T-helper 1 cell treated with Interleukin-12 subunit alpha and Interleukin-12 subunit beta and Interleukin-4 antibody, amounts not matched to agents 30 μg/mL and 1 μg/mL, for 36 hours (primary cell): ENCODE results near the gene BACH2.

ENCODE experiments used
- H3K27ac Mint-ChIP-seq: one replicate; pipeline ENCODE4 v1.8.0; 2021; ENCODE audit warnings: mild to moderate bottlenecking, mixed read lengths
- H3K27me3 Mint-ChIP-seq: one replicate; pipeline ENCODE4 v1.8.0; 2021; ENCODE audit warnings: low read depth, mixed read lengths
- H3K36me3 Mint-ChIP-seq: one replicate; pipeline ENCODE4 v1.8.0; 2021; ENCODE audit warnings: low read depth, mixed read lengths
- H3K4me1 Mint-ChIP-seq: one replicate; pipeline ENCODE4 v1.8.0; 2021; ENCODE audit warnings: low read depth, mixed read lengths
- H3K4me3 Mint-ChIP-seq: one replicate; pipeline ENCODE4 v1.8.0; 2021; ENCODE audit warnings: mild to moderate bottlenecking, moderate library complexity, mixed read lengths
- H3K9me3 Mint-ChIP-seq: one replicate; pipeline ENCODE4 v1.8.0; 2021; ENCODE audit warnings: mixed read lengths

Gene BACH2

DNA sequence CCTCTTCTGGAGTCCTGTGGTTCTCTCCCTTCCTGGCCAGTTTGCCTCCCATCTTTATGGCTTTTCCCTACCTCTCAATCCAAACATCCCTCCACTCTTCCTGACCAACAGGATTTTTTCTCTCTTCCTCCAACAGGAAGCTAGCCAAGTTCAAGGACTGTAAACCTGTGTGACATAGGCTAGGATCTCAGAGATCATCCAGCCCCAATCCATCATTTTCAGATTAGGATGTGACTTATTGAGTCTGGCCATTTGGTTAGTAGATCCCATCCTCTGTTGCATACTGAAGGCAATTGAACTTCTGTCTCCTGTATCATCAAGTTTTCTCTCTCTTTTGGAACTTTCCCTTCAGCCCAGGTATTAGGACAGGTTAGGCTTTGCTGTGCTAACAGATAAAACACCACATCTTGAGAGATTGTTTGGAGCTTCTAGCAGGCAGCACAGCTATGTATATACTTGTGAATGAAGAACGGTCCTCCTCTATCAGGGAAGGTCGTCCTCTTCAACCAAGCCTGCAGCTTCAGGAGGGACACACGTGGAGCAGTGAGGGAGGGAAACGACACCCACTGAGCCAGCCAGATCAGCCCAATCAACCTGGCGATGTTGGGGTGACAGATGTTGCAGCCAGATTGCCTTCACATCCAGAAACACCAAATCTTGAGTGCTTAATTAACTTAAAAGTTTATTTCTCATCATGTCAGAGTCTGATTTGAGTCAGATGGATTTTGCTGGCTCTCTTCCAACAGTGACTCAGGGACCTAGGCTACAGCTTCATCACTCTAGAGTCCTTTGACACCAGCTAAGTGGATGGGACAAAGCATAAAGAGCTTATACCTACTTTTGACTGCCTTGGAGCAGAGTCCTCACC is 295.5 kb downstream of the BACH2 start:
- Mint-ChIP-seq H3K9me3 (no peaks in the 10 kb centered on the region), H3K36me3 (peaks cover 18% of the 10 kb centered on the region), H3K4me1 (peaks cover 3% of the 10 kb centered on the region), H3K27me3 (no peaks in the 10 kb centered on the region), H3K27ac (no peak overlapping the region), H3K4me3 (no peak overlapping the region)

- Mint-ChIP-seq H3K27ac (no peak overlapping the region), H3K4me1 (peaks cover 3% of the 10 kb centered on the region), H3K27me3 (no peaks in the 10 kb centered on the region), H3K36me3 (peaks cover 14% of the 10 kb centered on the region), H3K4me3 (no peak overlapping the region), H3K9me3 (no peaks in the 10 kb centered on the region)
Observed at GRCh38 chr6:89999945-90000825, 296.5 kb downstream of the BACH2 start.

GRCh38 chr6:89999154-89999553 is 297.5 kb downstream of the BACH2 start:
- H3K36me3 Mint-ChIP-seq, result peaks cover 15% of the 10 kb centered on the region
- H3K27me3 Mint-ChIP-seq, result no peaks in the 10 kb centered on the region
- H3K4me3 Mint-ChIP-seq, result no peak overlapping the region
- H3K9me3 Mint-ChIP-seq, result no peaks in the 10 kb centered on the region
- H3K27ac Mint-ChIP-seq, result no peak overlapping the region
- H3K4me1 Mint-ChIP-seq, result no peaks in the 10 kb centered on the region

DNA sequence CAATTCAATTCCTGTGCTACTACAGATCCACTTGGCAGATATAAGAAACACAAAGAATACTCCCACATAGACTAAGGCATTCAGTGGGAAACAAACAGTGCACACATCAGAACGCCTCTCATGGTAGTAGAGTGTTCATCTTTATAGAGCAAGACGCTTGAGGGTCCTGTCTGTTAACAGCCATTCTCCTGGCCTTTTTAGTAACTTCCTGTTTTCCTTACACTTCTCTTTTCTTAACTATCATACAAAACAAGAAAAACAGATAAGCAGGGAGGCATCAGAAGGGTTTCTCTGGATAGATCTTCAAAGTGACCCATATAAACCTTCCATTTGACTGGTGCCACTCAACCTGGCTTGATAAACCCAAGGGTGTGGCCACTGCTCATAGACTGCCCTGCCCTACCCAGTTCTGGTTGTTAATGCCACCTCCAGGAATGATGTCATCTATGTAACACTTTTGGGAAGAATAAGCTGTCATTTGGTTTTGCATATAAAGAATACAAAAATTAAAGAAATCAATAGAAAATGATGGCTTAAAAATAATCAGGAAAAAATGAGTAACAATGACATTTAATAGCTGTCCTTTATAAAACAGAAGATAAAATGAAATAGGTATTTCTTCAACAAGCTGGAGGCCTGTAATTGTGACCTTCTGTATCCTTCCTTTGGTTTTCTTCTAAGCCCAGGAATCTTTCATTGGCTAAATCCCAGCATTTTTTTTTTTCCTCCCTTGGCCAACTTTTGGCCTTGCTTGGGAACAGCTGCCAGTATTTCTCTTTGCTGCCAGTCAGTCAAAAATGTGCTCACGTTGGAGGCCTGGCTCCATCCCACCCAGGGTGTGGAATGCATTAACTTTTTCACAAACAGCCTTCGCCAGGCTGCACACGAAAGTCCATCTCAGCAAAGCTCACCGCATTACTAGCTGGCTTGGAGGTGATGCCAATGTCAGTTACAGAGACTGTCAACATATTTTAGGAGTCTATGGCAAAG is 298.9 kb downstream of the BACH2 start:
- H3K36me3 Mint-ChIP-seq, result peaks cover 15% of the 10 kb centered on the region
- H3K27ac Mint-ChIP-seq, result no peak overlapping the region
- H3K27me3 Mint-ChIP-seq, result no peaks in the 10 kb centered on the region
- H3K9me3 Mint-ChIP-seq, result no peaks in the 10 kb centered on the region
- no peaks in the 10 kb centered on the region for H3K4me1 Mint-ChIP-seq
- H3K4me3 Mint-ChIP-seq, result no peak overlapping the region

GRCh38 chr6:89993411-89993810 is 303.2 kb downstream of the BACH2 start:
- H3K4me1 Mint-ChIP-seq, result peaks cover 12% of the 10 kb centered on the region
- no peak overlapping the region for H3K4me3 Mint-ChIP-seq
- H3K9me3 Mint-ChIP-seq, result no peaks in the 10 kb centered on the region
- peaks cover 24% of the 10 kb centered on the region for H3K36me3 Mint-ChIP-seq
- H3K27me3 Mint-ChIP-seq, result no peaks in the 10 kb centered on the region
- H3K27ac Mint-ChIP-seq, result no peak overlapping the region

GRCh38 chr6:89992818-89993217 is 303.8 kb downstream of the BACH2 start:
- Mint-ChIP-seq H3K9me3 (no peaks in the 10 kb centered on the region), H3K4me1 (peaks cover 14% of the 10 kb centered on the region), H3K4me3 (no peak overlapping the region), H3K27ac (no peak overlapping the region), H3K27me3 (no peaks in the 10 kb centered on the region), H3K36me3 (peaks cover 24% of the 10 kb centered on the region)

DNA sequence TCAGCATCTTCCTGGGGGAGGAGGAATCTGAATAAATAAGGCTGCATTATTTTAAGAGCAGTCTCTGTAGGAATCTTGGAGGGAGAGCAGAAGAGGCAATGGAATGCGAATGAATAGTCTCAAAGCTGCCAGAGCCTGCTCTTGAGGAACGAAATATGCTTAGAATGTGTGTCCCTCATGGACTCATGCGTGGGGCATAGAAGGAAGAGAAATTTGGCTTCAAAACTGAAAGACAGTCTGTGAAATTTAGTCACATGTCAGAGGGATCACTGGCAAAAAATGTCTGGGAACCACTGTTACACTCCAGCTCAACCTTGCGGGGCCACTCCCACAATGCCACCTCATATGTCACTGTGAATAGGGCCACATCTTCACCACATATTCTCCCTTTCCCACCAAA is 306.9 kb downstream of the BACH2 start:
- Mint-ChIP-seq H3K27me3 (no peaks in the 10 kb centered on the region), H3K27ac (no peak overlapping the region), H3K4me1 (peaks cover 25% of the 10 kb centered on the region), H3K36me3 (peaks cover 14% of the 10 kb centered on the region), H3K4me3 (no peak overlapping the region), H3K9me3 (no peaks in the 10 kb centered on the region)

GRCh38 chr6:89987830-89988229 is 308.8 kb downstream of the BACH2 start:
- Mint-ChIP-seq H3K27ac (no peak overlapping the region), H3K4me1 (peaks cover 25% of the 10 kb centered on the region), H3K36me3 (peaks cover 12% of the 10 kb centered on the region), H3K4me3 (no peak overlapping the region), H3K27me3 (no peaks in the 10 kb centered on the region), H3K9me3 (no peaks in the 10 kb centered on the region)

- peaks cover 12% of the 10 kb centered on the region for H3K36me3 Mint-ChIP-seq
- H3K27ac Mint-ChIP-seq, result no peak overlapping the region
- no peak overlapping the region for H3K4me3 Mint-ChIP-seq
- peaks cover 25% of the 10 kb centered on the region for H3K4me1 Mint-ChIP-seq
- H3K27me3 Mint-ChIP-seq, result no peaks in the 10 kb centered on the region
- H3K9me3 Mint-ChIP-seq, result no peaks in the 10 kb centered on the region
Observed at GRCh38 chr6:89987140-89987539, 309.5 kb downstream of the BACH2 start.

DNA sequence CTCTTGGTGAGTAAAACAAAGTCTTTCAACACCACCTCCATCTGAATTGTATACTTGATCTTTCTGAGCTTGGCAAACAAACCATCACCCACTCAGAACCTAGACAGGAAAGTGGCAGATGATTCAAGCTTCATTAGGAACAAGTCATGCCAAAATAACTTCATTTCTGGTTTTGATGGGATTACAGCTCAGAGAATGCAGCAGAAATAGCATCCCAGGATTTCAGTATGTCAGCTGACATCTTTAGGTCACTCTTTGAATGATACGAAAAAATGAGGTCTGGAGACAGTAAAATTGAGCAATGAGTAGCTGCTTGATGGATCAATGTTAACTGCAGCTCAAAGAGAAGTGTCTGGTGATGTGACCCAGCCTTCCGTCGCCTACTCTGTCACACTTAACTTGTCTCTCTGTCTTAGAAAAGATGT is 310.0 kb downstream of the BACH2 start:
- Mint-ChIP-seq H3K27ac (no peak overlapping the region), H3K4me1 (peaks cover 25% of the 10 kb centered on the region), H3K27me3 (no peaks in the 10 kb centered on the region), H3K4me3 (no peak overlapping the region), H3K9me3 (no peaks in the 10 kb centered on the region), H3K36me3 (peaks cover 12% of the 10 kb centered on the region)

DNA sequence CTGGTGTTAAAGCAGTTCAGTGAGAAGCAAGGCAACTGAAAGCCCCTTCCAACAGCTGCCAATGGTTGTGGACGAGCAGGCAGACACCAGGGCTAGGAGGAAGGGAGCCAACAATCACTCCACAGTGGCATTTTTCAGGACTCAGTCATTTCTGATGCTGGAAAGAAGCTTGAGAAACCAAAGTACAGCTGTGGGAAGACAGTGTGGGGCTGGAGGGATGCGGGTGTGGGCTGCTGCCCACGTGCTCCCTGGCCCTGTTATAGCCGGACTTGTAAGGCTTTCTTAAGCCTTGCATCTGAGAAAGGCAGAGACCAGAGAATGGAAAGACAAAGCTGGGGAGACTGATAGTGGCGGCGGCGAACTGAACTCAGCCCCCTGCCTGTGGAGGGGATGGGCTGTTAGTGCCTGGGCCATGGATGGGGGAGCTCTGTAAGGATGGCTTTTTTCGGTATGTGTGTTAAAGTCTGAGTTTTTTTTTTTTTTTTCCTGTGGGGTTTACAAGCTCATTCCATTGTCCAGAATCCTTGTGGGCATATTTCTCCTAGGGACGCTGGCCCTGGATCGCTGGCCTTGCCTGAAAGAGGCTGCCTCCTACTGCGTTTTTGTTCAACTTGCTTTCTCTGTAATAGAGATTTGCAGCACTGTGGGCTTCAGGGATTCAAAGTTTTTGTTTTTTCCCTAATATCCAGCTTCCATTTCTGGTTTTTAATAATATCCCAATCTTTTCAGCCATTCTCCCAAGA is 310.7 kb downstream of the BACH2 start:
- Mint-ChIP-seq H3K36me3 (peaks cover 10% of the 10 kb centered on the region), H3K27ac (no peak overlapping the region), H3K9me3 (no peaks in the 10 kb centered on the region), H3K27me3 (no peaks in the 10 kb centered on the region), H3K4me3 (no peak overlapping the region), H3K4me1 (peaks cover 23% of the 10 kb centered on the region)

DNA sequence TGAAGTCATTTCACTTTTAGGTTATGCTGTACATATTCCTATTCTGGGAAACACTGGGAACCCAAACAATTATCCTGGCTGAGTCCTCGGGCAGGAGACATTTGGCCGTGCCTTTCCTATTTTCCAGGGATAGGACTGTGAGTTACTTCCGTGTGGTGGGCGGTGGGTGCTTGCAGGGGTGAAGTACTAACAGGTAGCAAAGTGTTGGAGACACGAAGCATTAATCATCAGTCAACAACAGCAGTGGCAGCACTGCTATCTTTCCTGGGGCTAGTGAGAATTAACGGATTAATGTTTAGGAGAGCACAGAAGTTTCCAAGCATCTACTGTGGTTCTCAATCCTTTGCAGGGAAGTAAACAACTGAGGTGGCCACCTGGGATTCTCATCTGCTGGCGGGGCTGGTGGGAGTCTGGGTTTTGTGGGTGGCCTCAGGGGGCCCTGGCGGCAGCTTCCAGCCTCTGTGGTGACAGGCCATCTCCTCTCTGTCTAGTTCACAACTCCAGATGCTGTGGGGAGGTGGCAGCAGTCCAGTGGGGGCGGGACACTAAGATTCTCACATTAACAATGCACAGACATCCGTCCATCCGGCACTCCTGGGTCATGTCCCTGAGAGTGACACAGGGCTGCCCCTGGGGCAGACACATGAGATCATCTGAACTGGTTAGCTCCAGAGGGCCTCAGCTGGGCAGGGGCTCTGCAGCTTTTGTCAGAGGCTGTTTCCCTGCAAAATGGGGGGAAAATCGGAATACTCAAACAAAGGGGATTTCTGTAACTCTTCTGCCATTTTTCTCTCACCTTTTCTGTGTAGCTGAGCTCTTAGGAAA is 311.5 kb downstream of the BACH2 start:
- Mint-ChIP-seq H3K36me3 (peaks cover 6% of the 10 kb centered on the region), H3K27me3 (no peaks in the 10 kb centered on the region), H3K4me1 (peaks cover 21% of the 10 kb centered on the region), H3K4me3 (no peak overlapping the region), H3K9me3 (no peaks in the 10 kb centered on the region), H3K27ac (no peak overlapping the region)

DNA sequence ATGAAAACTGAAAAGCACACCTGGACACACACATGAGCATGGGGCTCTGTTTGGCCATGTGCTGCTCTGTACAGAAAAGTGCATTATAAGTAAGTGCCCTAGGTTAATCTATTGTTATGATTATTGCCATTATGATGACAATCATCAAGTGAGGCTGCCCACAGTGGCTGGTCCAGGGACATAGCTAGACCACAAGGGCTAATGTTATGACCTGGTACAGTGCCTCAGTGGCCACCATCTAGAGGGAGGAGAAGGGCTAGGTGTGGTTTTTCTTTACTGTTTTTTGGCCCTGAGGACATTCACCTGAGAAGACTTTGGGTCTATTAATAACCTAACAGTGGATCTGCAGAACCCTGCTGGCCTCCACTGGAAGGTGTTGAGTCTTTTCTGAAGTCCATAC is 316.3 kb downstream of the BACH2 start:
- Mint-ChIP-seq H3K36me3 (peaks cover 2% of the 10 kb centered on the region), H3K4me3 (no peak overlapping the region), H3K9me3 (no peaks in the 10 kb centered on the region), H3K27ac (no peak overlapping the region), H3K4me1 (peaks cover 2% of the 10 kb centered on the region), H3K27me3 (no peaks in the 10 kb centered on the region)
